HCEC 1CT (cell line): ENCODE data around the gene KITLG.
"Not testable (repeated sequence)": the region's sequence is repeated elsewhere in the genome, so short reads cannot be mapped to it uniquely, and the experiment has no call there.

ENCODE experiments used
- DNase-seq: peaks from one replicate; pipeline ENCODE4 v3.0.0-alpha.2; 2017

KITLG gene, protein sequence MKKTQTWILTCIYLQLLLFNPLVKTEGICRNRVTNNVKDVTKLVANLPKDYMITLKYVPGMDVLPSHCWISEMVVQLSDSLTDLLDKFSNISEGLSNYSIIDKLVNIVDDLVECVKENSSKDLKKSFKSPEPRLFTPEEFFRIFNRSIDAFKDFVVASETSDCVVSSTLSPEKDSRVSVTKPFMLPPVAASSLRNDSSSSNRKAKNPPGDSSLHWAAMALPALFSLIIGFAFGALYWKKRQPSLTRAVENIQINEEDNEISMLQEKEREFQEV

DNA sequence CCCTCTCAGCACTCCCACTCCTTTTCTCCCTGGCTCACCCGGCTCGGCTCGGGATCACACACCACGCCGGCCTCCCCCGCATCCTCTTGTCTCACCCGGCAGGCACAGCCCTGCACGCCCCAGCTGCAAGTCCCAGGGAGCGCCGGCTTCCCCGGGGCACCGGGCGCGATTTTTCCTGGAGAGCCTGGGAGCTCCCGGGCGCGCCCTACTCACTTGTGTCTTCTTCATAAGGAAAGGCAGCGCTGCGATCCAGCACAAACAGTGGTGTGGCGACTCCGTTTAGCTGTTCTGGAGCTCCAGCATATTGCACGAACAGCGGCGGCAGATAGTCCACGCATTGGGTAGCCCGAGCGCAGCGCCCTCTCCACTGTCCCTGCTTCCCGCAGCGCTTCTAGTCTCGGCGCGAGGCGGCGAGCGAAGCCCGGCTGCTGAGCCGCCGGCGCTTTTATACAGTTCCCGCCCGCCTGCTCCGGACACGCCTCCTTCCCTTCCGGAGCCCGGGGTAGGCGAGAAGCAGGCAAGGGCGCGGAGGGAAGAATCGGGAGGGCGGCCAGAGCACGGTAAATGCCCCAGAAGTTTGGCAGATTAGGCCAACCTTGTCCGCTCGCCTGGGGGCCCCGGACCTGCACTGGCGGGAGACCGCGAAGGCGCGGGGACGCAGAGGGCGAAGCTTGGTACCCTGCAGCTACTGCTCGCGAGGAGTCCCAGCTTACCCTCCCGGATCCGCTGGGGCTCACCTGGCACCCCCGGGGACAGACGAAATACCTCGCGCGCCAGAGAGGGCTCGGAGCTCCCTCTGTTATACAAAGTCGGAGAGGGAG, at the start of gene KITLG:
KITLG (minus strand) TSS at position 421 of the 821 bp plus-strand sequence; CDS start at position 228, 193 bp downstream.
- peak; percentile 92 for DNase-seq

DNA sequence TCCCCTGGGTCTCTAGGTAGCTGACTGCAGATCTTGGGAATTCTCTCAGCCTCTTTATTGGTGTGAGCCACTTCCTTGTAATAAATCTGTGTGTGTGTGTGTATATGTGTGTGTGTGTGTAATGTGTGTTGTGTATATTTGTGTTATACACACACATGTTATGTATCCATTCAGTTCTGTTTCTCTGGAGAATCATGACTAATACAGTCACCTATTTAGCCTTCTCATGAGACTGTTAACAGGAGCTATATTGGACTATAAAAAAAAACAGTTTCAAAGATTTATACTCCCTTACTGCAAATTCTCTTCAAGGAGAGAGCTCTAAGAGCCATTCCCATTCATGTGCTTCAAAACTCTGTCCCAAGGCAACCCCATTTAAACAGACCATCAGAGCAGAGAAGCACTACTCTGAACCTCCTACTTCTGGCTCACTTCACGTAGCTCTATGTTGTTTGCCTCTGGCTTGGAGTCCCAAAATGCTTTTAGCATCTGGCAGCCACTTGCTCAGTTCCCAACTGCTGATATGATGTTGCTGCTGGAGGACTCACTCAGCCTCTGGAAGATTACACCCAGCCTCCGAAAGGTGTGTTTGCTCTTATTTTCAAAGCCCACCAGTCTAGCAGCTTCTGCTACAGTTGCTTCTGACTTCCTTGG, 48.7 kb upstream of the KITLG start:
- DNase-seq, result no peak

DNA sequence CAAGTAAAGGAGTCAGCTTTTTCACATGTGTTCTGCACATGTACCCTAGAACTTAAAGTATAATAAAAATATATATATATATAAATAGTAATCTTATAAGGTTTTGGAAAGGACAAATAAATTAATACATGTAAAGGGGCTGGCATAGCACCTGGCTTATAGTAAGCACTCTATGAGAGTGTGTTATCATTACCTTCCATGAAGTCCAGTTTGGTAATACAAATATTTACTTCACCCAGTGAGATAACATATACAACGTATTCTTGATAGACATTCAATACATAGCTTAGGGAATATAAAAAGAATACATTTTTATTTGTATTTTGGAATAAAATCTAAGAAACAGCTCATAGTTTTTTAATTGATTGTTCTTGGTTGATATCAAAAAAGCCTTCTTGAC, 47.8 kb upstream of the KITLG start:
- not testable (repeated sequence) for DNase-seq

DNA sequence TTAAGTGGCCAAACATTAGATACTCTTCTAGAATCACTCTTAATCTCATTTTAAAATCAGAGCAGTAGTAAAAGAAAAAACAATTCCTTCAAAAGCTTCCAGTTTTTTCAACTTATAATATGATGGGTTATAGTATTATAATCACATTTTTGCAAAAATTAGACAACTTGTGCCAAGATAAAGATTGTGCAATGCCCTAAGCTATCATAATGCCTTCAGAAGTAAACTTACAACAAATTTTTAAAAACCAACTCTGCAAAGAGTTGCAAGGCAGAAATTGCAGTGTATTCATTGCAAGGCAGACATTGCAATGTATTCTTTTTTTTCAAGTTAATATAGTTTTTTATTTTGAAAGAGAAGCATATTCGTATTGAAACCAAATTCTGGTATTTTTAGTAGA, 47.2 kb upstream of the KITLG start:
- no peak for DNase-seq

DNA sequence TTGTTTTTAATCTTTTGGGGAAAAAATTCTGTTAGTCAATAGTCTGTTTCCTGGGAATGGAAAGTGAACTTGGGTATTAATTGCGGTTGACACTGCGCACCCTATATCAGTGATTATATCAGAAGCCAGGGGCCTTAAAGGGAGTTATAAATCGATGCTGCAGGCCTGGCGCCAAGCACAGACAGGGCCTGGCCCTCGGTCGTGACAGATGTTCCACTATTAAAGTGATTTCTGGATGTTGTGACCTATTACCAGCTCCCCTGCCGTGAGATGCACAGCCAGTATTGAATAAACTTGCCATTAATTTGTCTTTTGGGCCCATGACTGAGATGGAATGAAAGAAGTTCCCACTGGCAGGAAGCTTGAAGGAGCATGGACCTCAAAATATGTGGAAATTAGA, 45.1 kb upstream of the KITLG start:
- DNase-seq, result no peak

DNA sequence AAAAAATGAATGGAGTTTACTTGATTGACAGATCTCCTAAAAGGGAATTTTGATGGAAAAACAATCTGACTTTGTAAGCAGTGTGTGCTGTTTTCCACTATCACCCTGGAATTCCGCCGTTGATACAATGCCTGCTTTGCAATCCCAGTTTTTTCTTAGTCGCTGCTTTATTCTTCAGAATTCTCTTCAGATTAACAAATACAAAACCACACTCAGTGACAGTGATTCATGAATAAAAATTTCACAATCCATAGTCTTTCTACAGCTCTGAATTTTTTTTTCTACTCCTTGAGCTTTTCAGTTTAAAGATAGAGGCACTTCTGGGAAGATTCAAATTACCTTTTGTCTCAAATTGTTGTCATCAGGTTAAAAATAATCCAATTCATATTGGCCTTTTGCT, 44.6 kb upstream of the KITLG start:
- peak; percentile 75 for DNase-seq

DNA sequence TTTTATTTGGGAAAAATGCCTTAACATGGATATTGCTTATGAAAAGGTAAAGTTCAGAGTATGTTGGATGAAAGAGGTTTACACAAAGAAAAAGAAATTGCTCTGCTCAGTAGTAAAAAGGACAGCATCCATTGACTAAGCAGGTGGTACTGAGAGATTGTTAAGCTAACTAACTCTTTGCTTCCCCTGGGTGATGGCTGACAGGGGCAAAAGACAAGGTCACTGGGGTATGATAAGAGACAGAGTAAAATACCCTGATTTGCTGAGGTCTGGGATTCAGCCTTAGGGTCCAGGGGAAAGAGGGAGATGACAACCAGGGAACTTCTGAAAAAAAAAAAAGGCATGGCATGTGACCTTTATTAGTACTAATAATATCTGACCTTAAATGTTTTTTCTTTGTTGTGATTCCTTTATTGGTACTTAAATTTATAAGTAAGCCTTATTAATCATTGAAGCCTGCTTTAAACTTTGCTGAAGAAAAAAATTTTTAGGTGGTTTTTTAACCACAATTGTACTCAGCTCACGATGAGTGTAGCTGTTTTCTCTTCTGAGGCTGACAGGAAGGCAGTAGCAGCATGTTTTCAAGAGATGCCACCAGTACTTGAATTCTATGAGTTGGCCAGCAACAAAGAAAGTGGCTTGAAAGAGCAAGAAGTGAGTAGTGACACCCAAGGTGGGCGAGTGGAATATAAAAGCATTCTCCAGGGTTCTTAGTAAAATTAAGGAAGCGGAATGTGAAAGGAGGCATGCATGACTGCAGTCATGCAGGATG, 43.7 kb upstream of the KITLG start:
- no peak for DNase-seq

DNA sequence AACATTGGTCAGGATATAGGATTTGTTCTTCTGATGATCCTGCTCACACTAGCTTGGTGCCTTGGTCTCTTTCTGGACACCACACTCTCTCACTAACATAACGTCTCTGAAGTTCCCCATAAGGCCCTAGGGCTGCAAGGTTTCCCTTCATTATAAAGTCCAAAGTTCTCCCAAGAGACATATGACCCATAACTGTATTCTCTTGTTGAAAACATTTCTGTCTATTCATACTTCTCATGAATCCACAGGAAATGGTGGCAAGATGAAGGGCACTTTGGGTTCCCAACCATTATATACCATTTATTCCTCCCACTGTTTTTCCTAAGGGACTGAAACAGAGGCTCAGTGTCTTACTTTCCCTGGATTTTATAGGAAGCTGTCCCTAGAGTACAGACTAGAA, 37.1 kb upstream of the KITLG start:
- DNase-seq, result no peak

DNA sequence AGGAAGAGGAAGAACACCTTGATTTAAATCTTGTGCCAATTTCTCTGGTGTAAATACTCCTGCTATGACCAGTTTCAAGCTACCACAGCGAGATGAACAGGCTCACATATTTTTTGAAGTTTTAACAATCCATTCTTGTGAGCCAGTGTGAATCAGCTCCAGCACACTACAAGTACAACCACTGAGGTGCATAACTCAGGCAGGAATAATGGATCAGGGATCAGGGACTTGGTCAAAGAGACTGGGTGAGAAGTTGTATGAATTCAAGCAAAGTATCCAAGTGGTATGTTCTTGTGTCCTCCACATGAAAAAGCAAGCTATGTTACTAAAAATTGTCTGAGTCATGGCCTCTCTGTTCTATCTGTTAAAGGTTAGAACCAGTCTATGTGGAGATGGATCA, 35.2 kb upstream of the KITLG start:
- peak; percentile 58 for DNase-seq

DNA sequence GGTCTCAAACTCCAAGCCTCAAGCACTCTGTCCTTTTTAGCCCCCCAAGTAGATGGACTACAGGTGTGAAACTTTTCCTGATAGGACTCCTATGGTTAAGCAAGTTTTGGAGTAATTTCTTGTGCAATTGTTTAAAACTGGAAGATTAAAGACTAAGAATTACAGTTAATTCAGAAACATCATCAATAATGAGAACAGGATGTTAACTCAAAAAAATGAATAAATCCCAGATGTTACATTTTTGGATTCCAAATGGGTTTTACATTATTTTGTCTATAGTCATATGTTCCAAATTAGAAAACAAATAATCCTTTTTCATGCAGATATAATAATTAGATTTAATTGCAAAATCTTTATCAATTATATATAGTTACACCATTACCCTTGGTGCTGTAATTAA, 24.4 kb upstream of the KITLG start:
- no peak for DNase-seq

DNA sequence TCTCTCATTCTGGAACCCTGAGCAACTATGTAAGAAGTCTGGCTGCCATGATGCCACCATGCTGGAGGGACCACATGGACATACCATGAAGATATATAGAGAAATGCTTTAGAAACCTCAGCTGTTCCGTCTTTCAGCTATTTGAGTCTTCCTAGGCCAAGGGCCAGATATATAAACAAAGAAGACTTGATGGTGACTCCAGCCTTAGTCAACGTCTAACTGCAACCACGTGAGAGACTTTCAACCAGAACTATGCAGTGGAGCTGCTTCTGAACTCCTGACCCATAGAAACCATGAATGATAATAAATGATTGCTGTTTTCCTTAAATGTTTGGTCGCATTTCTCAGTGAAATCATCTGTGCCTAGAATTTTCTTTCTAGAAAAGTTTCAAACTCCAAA, 20.0 kb upstream of the KITLG start:
- peak; percentile 95 for DNase-seq

DNA sequence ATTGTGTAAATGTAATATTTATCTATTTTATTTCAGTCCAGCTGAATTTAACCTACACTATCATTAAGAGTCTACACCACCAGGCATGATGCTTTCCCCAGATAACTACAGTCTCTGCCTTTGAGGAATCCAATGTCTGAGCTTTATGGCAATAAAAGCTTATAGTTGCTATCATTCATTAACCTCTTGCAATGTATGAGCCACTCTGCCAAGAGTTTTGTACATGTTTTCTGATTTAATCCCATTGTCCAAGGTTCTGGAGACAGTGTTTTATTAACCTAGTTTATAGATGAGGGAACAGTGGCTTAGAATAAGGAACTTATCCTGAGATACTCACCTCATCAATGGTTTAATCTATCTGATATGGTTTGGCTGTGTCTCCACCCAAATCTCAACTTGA, 17.1 kb upstream of the KITLG start:
- DNase-seq, result no peak

DNA sequence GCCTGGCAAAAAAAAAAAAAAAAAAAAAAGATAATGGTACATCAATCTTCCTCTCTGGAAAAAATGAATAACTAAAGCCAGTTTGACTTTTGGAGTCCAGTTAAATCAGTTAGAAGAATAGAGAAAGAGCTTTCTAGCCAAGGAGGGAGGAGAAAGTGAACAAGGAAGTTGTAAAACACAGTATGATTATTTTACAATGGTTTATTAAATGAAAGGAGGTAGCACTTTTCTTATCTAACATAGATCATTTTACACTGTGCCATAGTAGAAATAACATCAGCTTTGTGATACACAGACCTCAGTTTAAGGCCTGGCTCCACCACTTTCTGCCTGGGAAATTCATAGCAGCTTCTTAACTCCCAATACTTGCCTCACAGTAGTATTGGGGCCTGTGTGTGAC, 15.4 kb upstream of the KITLG start:
- DNase-seq, result no peak

DNA sequence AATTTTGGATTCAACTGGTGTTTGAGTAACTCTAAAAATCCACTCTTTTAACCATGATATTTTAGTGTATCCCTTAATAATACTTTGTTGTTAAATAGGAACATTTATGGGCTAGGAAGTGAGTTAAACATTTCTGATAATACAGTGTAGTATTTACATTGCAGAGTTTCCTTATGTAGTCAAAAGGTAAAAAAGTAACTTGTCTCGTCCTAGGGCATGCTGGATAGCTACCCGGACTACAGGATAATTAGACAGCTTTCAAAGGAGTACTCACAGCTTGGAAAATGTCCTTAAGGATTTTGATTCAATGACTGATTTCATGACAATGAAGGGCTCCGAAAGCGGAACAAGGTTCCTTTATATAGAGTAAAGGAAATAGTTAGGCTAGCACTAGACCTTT, 14.5 kb upstream of the KITLG start:
- DNase-seq, result no peak

DNA sequence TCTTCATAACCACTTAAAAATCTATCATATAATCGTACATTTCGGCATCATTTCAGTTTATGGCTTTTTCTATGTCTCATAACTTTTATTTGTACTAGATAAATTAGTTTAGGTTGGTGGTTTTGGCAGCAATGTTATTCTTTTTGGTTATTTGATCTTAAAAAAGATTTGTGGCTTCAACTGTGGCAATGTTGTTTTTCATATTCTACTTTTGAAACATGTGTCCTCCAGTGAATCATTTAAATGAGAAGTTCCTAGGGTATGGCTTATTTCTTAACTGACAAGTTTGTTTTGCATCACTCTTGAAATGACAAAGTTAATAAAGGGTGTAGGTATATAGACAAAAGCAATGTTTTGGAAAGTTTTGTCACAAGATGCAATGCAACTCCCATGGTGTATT, 11.1 kb upstream of the KITLG start:
- DNase-seq, result peak; percentile 12

DNA sequence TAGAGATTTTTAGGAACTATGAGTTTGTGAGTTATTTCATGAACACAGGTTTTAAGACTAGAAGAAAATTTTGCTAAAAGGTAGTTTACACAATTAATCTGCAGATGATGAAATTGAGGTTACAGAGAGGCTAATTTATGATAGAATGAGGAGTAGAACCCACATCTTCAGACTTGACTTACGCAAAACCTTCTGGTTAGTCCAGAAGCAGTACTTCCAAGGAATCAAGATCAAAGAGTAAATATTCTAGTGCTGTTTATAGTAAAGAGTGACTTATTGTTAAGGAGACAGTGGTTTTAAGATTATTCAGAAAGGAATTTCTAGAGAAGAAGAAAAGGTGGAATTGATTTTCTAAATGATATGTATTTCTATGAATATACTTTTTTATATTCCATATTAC, 10.6 kb upstream of the KITLG start:
- DNase-seq, result no peak

DNA sequence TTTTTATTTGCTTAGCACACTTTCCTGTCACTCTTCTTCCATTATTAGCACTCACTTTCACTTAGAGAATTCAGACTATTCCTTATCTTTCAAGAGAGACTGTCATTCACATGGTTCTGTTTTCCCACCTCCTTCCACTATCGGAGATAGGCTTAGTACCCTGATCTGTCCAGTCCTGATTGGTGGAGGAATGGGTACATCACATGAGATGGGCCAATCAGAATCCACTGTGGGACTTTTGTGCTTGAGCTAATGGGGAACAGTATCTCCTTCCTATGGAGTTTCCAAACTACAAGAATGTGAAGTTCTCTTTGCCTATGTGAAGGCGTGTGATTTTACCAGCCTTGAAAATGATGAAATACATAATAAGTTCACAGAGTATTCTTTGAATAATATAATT, 4.8 kb upstream of the KITLG start:
- DNase-seq, result no peak

DNA sequence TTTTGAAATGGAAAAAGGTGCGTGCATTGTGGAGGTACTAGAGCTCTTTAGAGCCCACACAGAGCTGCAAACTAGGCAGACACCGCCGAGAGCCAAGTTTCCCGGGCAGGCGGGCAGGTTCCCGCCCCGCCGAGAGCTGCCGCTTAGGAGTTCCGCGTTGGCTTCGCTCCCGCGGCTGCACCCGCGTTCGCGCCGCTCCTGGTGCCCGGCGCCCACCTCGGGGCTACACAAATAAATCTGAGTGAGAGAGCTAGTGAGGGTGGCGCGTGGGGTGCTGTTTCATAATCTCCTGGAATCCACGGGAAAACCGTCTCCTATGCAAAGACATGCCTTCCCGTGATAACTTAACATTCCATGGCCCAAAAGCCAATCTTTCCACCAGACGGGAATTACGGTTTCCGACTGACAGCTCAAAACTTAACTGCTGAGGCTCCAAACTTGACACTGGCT, 645 bp downstream of the KITLG start:
- DNase-seq, result peak; percentile 41

DNA sequence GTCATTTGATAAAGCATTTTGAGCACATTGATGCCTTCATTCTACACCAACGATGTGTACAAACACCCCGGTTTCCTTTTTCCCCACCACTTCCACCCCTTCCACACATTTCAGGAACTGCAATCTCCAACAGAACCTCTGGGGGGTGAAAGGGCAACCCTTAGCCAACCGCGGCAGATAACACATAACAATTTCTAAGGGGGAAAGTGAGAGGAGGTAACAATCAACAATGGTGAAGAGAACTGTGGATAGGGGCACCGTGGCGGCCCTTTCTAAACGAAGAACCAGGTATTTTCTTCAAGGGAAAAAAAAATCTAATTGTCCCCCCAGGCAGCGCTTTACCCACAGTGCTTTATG, 1.1 kb downstream of the KITLG start:
- DNase-seq, result peak; percentile 60

DNA sequence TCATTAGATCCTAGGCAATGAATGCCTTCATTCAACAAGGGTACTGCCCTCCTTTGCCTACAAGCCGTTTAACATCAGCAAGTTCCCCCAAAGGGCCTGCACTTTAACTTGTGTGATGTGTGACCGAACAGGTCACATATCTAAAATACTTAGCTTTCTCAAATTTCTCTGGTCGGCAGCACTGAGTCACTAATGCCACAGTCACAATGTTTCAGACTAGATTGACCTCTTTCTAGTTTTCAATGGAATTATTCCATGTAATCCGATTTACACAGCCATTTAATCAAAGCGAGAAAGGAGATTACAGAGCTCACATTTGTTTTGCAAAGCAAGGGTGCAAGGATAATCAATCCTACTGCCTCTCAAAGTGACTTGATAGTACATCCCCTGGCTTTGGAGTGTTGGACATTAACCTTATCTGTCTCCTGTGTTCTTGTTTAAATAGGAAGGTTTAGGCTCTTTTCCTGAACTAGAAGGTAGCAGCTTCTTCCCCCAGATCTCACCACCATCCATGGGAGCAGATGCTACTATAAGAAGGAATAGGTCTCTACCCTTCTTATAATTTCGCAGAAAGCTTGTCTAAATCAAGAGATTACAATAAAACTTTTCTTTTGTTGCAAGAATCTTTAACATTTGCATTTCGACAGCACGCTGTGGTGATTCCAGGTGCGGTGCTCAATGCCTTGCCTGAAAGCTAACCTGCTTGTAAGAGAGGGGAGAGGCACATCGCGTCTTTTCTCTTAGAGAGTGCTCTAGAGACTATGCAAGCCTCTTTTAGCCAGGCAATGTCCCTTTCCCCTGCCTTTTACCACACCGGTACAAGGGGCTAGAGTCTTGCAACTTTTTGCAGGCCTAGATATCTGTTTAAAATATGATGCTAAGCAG, 1.8 kb downstream of the KITLG start:
- DNase-seq, result peak; percentile 51

DNA sequence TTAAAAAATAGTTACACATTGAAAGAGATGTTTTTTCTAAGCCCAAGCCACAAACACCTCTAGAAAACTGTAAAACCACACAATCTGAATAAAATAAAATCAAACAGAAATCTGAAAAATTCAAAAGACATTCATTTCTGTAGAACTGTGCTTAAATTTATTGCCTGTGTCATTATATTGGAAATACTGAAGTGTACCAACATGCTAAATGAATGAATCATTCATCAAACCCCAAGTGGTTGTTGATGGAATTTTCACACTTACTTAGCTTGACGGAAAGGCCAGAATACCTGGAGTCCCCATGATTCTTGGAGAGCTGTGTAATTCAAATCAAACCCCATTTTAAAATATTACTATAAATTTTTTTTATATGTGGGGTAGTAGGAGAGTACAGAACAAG, 2.7 kb downstream of the KITLG start:
- DNase-seq, result peak; percentile 54

DNA sequence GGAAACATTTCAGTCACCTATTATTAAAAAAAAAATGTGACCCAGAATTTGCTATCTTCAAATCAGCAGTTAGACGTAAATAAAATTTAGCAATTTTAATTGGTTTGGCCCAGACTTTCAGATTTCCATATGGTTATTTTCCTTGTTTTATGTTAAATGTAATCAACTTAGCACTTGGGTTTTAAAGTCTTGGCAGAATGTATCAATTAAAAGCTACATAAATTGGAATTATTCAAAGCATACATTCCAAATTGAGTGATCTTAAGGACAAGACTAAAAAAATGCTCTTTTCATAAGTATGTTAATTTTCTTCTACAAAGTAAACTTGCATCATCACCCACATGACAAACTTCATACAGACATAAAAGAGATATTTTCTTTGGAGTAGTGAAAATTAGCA, 3.4 kb downstream of the KITLG start:
- no peak for DNase-seq
